ENCODE results near the gene CACNB4.

- TF ChIP-seq EZH2 (IDR thresholded peaks at IDR 0.05): no peak
- TF ChIP-seq ZNF274 (IDR thresholded peaks at IDR 0.05; ENCODE audit: low read depth, low read length): no peak
- TF ChIP-seq YY1 (IDR thresholded peaks at IDR 0.05; ENCODE audit: extremely low read depth, insufficient replicate concordance, low read depth, low read length): no peak
- no peak for TF ChIP-seq REST (IDR thresholded peaks at IDR 0.05; ENCODE audit: low read depth)
- TF ChIP-seq POLR2AphosphoS5 (IDR thresholded peaks at IDR 0.05; ENCODE audit: low read depth, low read length): no peak
- no peak for TF ChIP-seq CTCF (IDR thresholded peaks at IDR 0.05 in 2 of 3, conservative IDR thresholded peaks at IDR 0.05 in 1 of 3; ENCODE audit: borderline replicate concordance in 1 of 3, insufficient read depth in 1 of 3, low read depth in 2 of 3, low read length in 2 of 3)
- TF ChIP-seq POLR2A (IDR thresholded peaks at IDR 0.05; ENCODE audit: borderline replicate concordance, extremely low read depth, insufficient read depth, insufficient read length): no peak
- TF ChIP-seq FOSL1 (IDR thresholded peaks at IDR 0.05; ENCODE audit: low read depth): no peak
- no peak for TF ChIP-seq ATF3 (IDR thresholded peaks at IDR 0.05)
- TF ChIP-seq SP1 (IDR thresholded peaks at IDR 0.05; ENCODE audit: low read depth): no peak
- TF ChIP-seq MAX (IDR thresholded peaks at IDR 0.05): no peak
- no peak for TF ChIP-seq SIN3A (IDR thresholded peaks at IDR 0.05; ENCODE audit: low read depth)
- TF ChIP-seq JUND (IDR thresholded peaks at IDR 0.05): no peak
- no peak for TF ChIP-seq CBX3 (IDR thresholded peaks at IDR 0.05; ENCODE audit: low read depth)
Observed at GRCh38 chr2:152075461-152076050, 23.3 kb downstream of the CACNB4 start.

Measured in HCT116 (cell line).